KBM-7 (cell line): ENCODE results near the gene TNFSF10.
"Not testable (repeated sequence)": the region's sequence is repeated elsewhere in the genome, so short reads cannot be mapped to it uniquely, and the experiment has no call there.

Experiments
- DNase-seq: peaks from one replicate; pipeline ENCODE4 v3.0.0-alpha.2; 2015
- in situ Hi-C: fragments of 300-500 bp; cut with MboI; formaldehyde crosslinking; loops from 2 replicates; pipeline ENCODE4 v1.14.3; 2020; ENCODE audit warnings: low sequenced_read_pairs, low pct_unique_long_range_greater_than_20kb, mixed read lengths

Gene TNFSF10

GRCh38 chr3:172521837-172522726, 1.1 kb downstream of the TNFSF10 start:
- DNase-seq, in situ Hi-C loops: not testable (repeated sequence)

- in situ Hi-C loops = no loop called here
- no peak for DNase-seq
Observed at GRCh38 chr3:172520301-172520831, 2.9 kb downstream of the TNFSF10 start.

GRCh38 chr3:172519740-172520139, 3.5 kb downstream of the TNFSF10 start:
- in situ Hi-C loops = no loop called here
- no peak for DNase-seq

- no peak for DNase-seq
- in situ Hi-C loops = no loop called here
Observed at GRCh38 chr3:172518929-172519640, 4.1 kb downstream of the TNFSF10 start.

GRCh38 chr3:172517859-172518466, 5.3 kb downstream of the TNFSF10 start:
- in situ Hi-C loops = no loop called here
- peak; percentile 93 for DNase-seq

- DNase-seq = no peak
- in situ Hi-C loops = no loop called here
Observed at GRCh38 chr3:172516318-172517214, 6.7 kb downstream of the TNFSF10 start.

- DNase-seq = no peak
- in situ Hi-C loops = no loop called here
Observed at GRCh38 chr3:172515130-172515918, 7.9 kb downstream of the TNFSF10 start.

GRCh38 chr3:172514678-172515077, 8.6 kb downstream of the TNFSF10 start:
- no peak for DNase-seq
- in situ Hi-C loops = no loop called here

- DNase-seq = no peak
- in situ Hi-C loops = no loop called here
Observed at GRCh38 chr3:172513488-172513887, 9.7 kb downstream of the TNFSF10 start.

- peak; percentile 97 for DNase-seq
- in situ Hi-C loops = no loop called here
Observed at GRCh38 chr3:172511783-172512762, 11.2 kb downstream of the TNFSF10 start.

- in situ Hi-C loops = no loop called here
- no peak for DNase-seq
Observed at GRCh38 chr3:172506094-172506493, 17.1 kb downstream of the TNFSF10 start.

- DNase-seq = no peak
- in situ Hi-C loops = no loop called here
Observed at GRCh38 chr3:172501540-172501939, 21.7 kb downstream of the TNFSF10 start.

- peak; percentile 76 for DNase-seq
- in situ Hi-C loops = not testable (repeated sequence)
Observed at GRCh38 chr3:172490198-172490669, 33.0 kb downstream of the TNFSF10 start.

GRCh38 chr3:172478116-172478515, 45.1 kb downstream of the TNFSF10 start:
- no peak for DNase-seq
- in situ Hi-C loops = no loop called here

- in situ Hi-C loops = no loop called here
- DNase-seq = peak; percentile 45
Observed at GRCh38 chr3:172476347-172476746, 46.9 kb downstream of the TNFSF10 start.

GRCh38 chr3:172475703-172476102, 47.5 kb downstream of the TNFSF10 start:
- no peak for DNase-seq
- in situ Hi-C loops = no loop called here

GRCh38 chr3:172471903-172472302, 51.3 kb downstream of the TNFSF10 start:
- DNase-seq = no peak
- in situ Hi-C loops = no loop called here
